Renal cortical epithelial cell (primary cell): Measurements from ENCODE around the gene FAM185A. TPM values are rescaled to one million over a fixed set of nuclear protein-coding genes. Genes with fewer than 3 reads are reported as not detected.
"Not testable (repeated sequence)": the region's sequence is repeated elsewhere in the genome, so short reads cannot be mapped to it uniquely, and the experiment has no call there.

Experiments
- DNase-seq: peaks from one replicate; pipeline ENCODE4 v3.0.0-alpha.2; 2011; ENCODE audit warnings: low read depth
- total RNA-seq: library from RNA; depleted of rRNA; stranded (reverse); fragments of >200 nt; gene quantifications from 2 replicates; pipeline ENCODE4 v1.2.3, GENCODE V29; 2014

Gene FAM185A
- total RNA-seq, 1 donor from 2014 or later: 13.4 TPM

GRCh38 chr7:102778663-102779062, 29.9 kb downstream of the FAM185A start:
- not testable (repeated sequence) for DNase-seq

GRCh38 chr7:102780926-102781325, 32.1 kb downstream of the FAM185A start:
- not testable (repeated sequence) for DNase-seq

GRCh38 chr7:102788770-102789169, 40.0 kb downstream of the FAM185A start:
- not testable (repeated sequence) for DNase-seq

DNA sequence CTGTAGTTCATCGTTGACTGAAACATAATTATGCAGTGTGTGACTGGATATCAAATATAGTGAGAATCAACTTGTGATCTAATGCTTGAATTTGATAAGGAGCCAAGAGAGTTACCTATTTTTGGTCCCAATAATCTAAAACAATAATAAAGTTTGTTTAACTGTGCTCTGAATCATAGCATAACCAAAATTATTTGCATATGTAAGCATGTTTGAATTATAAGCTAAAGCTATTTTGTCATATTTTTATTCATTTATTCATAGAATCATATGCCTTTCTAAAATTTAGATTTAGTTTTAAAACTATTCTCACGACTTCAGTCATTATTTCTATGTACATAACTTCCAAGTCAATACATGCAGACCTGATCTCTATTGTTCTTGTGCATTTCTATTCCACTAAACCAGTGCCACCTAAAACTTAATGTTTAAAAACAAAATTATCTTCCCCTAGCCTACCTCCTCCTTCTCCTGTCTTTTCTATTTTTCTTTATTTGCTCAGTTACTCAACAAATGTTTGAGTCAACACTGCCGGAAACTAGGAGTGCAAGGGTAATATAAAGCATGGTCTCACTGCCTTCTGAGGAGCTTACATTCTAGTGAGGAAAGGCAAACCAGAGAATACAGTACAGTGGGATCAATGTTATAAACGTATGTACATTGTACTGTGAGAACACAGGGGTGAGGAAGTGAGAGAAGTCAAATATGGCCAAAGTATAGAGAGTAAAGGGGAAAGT, 41.7 kb downstream of the FAM185A start:
- DNase-seq: not testable (repeated sequence)

DNA sequence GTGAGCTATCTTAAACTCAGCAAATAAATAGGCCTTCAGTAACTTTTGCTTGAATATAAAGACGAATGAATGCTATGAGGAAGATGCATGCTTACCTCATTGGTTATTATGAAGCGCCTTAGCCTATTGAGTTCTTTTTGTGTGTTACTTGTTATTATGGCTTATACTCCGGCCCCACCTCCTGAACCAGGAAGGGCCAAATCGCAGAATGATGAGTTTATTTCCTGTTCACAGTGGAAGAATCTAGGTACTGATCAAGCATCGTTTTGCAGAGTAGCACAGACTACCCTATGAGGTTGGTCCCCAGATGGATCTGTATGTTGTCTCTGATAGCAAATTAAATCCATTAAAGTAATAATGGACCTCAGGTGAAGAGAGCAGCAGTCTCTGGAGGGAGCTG, 42.6 kb downstream of the FAM185A start:
- not testable (repeated sequence) for DNase-seq

DNA sequence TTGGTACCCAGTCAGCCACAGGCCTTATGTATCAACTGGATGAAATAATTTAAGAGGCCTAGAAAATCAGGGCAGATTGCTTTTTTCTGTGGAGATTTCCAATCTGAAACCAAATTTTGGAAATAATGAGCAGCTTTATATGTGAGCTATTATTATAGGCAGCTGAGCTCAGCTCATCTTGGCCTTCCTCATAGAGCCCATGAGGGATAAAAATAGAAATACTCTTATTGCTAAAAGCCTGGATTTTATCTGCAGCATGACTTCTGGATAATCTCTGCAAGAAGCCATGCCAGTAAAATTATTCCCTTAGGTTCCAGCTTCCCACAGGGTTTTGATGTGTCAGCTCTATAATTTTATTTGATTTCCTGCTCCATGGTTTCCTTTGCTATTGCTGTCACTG, 43.0 kb downstream of the FAM185A start:
- not testable (repeated sequence) for DNase-seq

DNA sequence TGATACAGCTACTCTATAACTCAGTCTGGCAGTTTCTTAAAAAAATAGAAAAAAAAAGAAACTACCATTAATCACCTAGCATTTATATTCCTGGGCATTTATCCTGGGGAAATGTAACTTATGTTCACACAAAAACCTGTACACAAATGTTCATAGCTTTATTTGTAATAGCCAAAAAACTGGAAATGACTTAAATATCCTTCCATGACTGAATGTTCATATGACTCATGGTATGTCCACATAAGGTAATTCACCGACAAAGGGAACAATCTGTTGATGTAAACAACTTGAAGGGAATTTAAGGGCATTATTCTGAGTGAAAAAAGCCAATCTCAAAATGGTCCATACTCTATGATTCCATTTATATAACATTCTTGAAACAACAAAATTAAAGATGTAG, 45.8 kb downstream of the FAM185A start:
- DNase-seq: not testable (repeated sequence)

DNA sequence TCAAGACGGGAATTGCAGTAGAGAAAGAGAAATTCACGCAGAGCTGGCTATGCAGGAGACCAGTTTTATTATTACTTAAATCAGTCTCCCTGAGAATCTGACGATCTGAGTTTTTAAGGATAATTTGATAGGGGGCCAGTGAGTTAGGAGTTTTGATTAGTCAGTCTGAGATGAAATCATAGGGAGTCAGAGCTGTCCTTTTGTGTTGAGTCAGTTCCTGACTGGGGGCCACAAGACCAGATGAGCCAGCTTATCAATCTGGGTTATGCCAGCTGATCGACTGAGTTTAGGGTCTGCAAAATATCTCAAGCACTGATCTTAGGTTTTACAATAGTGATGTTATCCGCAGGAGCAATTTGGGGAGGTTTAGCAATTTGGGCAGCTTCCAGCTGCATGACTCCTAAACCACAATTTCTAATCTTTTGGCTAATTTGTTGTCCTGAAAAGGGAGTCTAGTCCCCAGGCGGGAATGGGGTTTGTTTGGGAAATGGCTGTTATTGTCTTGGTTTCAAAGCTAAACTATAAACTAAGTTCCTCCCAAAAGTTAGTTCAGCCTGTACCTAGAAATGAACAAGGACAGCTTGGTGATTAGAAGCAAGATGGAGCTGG, 47.3 kb downstream of the FAM185A start:
- DNase-seq: not testable (repeated sequence)

DNA sequence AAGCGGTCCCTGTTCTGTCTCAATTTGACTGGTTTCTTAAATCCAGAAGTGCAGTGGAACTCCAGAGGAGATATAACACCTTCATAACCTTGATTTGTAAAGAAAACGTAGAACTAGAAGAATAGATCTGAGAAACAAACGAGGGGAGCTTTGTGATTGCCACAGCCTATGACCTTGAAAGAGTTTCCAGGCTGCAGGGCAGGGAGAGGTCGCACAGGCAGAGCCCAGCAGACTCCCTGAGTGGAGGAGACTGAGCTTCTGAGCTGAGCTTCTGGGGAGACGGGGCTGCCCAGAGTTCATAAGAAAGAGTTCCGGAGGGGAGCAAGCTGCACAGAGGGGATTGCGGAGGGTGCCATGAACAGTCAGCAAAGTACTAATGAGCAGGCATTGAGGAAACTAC, 57.8 kb downstream of the FAM185A start:
- DNase-seq: no peak

DNA sequence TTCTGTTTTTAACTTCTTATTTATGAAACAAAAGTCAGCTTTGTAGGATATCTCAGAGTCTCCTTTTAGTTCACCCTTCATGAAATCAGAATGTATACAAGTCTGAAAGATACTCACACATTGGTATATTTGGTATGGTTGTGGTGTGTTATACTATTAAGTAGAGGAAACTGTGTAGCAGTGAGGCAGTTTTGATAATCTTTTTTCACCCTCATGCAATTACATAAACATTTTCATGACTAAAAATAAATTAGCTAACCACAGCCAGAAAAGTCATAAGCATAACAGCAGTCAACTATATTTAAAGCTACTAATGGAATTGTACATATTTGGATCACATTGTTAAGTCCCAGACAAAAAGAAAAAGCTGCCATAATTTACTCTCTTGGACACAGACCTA, 62.1 kb downstream of the FAM185A start:
- no peak for DNase-seq

GRCh38 chr7:102811942-102812678, 63.3 kb downstream of the FAM185A start:
- DNase-seq: no peak

GRCh38 chr7:102813191-102814024, 64.6 kb downstream of the FAM185A start:
- DNase-seq: no peak

DNA sequence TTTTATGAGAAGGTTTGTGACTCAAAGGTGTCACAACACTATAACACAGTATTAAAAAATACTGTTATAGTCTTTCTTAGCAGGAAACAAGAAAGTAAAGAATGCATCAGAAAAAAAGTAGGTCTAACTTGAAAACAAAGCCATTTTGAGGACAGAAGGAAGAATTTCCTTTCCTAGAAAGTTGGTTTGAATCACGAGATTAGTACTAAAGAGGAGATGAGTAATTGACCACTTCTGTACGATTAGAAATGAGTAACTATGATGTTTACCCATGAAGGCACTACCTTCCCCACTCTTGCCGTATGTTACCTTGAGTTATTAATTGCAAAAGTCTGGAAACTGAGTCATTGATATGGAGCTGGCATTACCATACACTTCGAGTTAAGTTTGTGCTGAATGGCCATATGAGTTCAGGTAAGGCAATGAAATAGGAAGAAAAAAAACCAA, 65.2 kb downstream of the FAM185A start:
- DNase-seq: peak; percentile 90

GRCh38 chr7:102817616-102818573, 69.1 kb downstream of the FAM185A start:
- DNase-seq: no peak

DNA sequence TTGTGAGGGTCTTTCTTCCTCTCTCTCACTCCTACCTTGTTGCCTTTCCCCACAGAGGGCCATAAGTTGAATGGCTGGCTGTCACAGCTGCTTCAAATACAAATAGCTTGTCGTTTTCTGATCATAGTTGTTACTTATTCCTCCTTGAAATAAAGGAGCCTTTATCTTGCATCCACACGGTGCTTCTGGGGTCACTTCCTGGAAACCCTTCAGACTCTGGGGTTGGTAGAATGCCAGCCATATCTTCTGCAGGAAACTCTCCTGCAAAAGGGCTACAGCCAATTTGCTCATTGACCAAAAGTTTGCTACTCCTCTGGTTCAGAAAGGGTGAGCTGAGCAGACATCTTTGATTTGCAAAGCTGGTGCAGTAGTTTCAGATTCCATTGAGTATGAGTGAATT, 70.4 kb downstream of the FAM185A start:
- DNase-seq: no peak

GRCh38 chr7:102821994-102822747, 73.4 kb downstream of the FAM185A start:
- DNase-seq: no peak

GRCh38 chr7:102823390-102824119, 74.8 kb downstream of the FAM185A start:
- peak; percentile 54 for DNase-seq

- no peak for DNase-seq
These were observed 79.5 kb downstream of the FAM185A start for GRCh38 chr7:102828286-102828685.

DNA sequence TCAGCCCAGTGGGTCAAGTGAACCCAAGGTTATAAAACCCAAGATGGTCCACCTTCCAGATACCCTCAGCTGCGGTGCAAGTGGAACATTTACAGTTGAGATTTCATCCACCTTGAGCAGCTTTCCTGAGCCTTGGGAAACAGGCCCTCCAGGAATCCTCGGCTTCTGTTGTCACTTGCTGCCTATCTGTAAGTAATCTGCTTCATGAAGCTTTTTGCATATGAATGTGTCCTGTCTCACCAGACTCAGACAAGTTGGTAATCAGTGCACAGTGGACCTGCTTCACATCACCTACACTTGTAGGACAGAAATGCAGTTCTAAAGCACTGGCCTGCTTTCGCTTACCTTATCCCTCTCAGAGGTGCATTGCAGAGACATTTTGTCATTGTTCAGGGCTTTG, 80.3 kb downstream of the FAM185A start:
- DNase-seq: no peak
